22Rv1 (cell line): ENCODE measurements around the gene UBE2O.

Experiments
- H3K27ac ChIP-seq: fragments of 450-650 bp; 2 replicates; pipeline ENCODE4 v1.5.1; 2017
- ZFX ChIP-seq: fragments of 450-650 bp; IDR thresholded peaks from 2 replicates; pipeline ENCODE4 v1.6.1; 2017; ENCODE audit warnings: antibody characterized with exemption, borderline replicate concordance
- TF ChIP-seq, protein P1 (sequence below): fragments of 450-650 bp; IDR thresholded peaks from 2 replicates; pipeline ENCODE4 v1.5.1; 2017; ENCODE audit warnings: mild to moderate bottlenecking

The UBE2O gene

DNA sequence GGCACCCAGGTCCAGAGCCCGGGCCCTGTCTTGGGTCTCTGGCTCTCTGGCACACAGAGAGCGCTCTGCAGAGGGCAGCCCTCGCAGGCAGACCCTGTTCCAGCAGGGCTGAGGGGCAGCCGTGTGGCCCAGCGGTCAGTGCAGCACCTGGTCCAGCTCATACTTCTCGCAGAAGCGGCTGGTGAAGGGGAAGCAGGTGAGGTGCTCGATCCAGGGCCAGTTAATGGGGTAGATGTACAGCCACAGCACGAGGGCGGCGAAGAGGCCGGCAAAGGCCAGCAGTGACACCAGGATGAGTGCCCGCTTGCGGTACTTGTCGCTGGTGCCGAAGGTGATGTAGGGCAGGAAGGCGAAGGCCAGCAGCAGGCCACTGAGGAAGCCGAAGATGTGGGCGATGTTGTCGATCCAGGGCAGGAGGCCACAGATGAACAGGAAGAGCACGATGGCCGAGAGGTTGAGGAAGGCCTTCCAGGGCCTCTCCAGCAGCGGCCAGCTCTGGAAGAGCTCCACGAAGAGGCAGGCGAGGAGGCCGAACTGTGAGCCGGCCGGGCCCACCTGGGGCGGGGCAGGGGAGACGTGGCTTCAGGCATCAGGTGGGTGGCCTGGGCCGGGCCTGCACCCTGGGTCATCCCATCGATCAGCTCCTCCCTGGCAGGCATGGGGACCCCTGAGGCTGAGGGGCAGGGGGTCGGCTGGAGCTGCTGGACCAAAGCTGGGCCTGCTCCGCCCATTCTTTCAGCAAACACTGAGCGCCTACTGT, 18.7 kb upstream of the UBE2O start:
- no peak overlapping the region for H3K27ac ChIP-seq
- TF ChIP-seq ZFX = no peak
- TF ChIP-seq, protein P1, sequence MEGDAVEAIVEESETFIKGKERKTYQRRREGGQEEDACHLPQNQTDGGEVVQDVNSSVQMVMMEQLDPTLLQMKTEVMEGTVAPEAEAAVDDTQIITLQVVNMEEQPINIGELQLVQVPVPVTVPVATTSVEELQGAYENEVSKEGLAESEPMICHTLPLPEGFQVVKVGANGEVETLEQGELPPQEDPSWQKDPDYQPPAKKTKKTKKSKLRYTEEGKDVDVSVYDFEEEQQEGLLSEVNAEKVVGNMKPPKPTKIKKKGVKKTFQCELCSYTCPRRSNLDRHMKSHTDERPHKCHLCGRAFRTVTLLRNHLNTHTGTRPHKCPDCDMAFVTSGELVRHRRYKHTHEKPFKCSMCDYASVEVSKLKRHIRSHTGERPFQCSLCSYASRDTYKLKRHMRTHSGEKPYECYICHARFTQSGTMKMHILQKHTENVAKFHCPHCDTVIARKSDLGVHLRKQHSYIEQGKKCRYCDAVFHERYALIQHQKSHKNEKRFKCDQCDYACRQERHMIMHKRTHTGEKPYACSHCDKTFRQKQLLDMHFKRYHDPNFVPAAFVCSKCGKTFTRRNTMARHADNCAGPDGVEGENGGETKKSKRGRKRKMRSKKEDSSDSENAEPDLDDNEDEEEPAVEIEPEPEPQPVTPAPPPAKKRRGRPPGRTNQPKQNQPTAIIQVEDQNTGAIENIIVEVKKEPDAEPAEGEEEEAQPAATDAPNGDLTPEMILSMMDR = no peak

DNA sequence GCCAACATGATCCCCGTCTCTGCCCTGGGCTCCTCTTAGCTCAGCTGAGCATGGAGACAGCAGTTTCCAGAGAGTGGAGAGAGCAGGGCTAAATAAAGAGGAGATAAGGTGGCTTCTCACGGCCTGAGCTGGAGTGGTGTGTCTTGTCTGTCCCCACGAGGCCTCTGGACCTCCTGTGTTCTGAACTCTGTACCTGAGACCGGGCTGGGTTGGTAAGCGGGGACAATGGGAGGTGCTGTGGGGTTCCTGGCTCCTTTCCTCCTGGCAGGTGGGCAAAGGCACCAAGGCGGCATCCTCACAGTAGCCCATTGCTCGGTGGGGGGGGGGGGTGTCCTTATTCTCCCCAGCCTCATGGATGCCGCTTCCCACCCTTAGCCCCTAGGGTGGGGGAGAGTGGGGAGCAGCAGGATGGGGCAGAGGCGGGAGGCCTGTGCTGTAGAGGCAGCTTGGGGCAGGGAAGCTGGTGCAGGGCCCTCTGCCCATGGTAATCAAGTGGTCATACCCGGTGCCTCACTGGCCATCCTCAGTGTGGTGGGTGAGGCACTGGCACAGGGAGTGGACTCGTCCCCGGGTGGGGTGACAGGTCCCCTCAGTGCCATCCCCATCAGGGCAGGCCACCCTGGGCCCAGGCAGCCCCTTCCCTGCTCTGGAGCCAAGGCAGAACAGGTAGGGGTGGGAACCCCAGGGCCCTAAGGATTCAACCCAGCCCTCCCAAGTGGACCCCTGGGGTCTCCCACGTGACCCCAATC, 17.2 kb upstream of the UBE2O start:
- H3K27ac ChIP-seq = no peak overlapping the region
- TF ChIP-seq ZFX = no peak
- TF ChIP-seq, protein P1 = no peak

DNA sequence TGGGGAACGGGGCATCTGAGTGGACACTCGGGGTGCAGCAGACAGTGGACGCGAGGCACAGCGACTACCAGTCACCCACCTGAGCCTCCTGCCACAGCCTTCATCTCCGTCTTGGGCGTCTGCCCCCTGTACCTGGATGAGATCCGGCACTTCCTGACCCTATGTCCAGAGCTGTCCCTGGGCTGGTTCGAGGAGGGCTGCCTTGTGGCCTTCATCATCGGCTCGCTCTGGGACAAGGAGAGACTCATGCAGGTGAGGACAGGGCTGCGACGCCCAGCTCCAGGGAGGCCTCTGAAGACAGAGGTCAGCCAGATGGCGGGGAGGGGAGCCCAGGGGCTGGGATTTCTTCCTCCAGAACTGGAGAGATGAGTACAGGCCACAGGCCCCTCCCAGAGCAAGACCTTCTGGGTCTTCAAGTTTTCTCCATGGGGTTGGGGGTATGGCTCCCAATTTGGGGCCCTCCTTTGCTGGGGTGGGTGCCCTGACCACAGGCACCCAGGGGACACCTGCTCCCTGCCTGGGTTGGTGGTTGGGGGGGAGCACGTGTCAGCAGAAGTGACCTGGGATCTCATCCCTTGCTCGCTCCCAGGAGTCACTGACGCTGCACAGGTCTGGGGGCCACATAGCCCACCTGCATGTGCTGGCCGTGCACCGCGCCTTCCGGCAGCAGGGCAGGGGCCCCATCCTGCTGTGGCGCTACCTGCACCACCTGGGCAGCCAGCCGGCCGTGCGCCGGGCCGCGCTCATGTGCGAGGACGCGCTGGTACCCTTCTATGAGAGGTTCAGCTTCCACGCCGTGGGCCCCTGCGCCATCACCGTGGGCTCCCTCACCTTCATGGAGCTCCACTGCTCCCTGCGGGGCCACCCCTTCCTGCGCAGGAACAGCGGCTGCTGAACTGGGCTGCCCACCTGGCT, 16.4 kb upstream of the UBE2O start:
- no peak overlapping the region for H3K27ac ChIP-seq
- TF ChIP-seq, protein P1 = no peak
- TF ChIP-seq ZFX = no peak

DNA sequence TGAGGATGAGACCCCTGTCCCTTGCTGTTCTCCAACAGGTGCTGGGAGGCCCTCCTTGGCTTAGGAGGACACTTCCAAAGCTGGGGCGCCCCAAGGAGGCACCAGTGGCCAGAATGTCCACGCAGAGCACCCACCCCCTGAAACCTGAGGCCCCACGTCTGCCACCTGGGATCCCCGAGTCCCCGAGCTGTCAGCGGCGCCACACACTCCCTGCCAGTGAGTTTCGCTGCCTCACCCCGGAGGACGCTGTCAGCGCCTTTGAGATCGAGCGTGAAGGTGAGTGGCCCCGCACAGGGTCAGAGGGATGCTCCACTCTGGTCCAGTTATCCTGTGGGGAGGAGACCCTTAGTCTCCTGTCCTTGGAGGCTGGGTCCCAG, 15.7 kb upstream of the UBE2O start:
- no peak overlapping the region for H3K27ac ChIP-seq
- TF ChIP-seq, protein P1 = no peak
- TF ChIP-seq ZFX = no peak

DNA sequence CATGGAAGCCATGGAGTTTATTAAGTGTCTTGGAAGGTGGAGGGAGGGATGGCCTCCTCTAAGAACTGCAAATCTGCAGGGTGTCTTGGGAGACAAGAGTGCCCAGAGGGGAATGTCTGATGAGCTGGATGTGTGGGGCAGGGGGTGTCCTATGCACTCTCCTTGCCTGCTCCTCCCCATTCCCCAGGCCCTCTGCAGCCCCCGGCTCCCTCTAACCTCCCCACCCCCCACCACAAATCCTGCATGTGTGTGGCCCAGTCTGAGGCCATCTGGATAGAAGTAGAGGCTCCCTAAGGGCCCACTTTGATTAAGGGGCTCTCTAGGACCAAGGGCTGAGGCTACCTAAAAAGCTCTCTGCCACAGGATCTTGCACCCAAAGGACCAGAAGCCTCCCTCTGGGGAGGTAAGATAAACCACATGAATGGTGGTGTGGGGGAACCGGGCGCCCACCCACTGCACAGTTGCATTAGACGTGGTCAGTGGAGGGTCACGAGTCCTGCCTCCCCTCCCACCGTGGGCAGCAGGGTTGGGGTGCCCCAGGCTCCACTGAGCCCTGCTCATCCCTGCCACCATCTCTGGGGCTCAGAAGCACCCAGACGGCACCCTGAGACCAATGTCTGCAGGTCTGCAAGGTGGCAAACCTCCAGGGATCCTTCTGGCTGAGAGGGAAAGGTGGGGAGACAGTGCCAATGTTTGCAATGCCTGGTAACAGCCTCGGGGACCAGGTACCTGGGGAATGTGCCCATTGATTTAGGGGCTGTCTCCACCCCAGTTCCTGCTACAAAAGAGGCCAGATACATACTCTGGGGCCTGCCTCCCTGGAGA, 15.1 kb upstream of the UBE2O start:
- TF ChIP-seq, protein P1 = no peak
- no peak for TF ChIP-seq ZFX
- no peak overlapping the region for H3K27ac ChIP-seq

DNA sequence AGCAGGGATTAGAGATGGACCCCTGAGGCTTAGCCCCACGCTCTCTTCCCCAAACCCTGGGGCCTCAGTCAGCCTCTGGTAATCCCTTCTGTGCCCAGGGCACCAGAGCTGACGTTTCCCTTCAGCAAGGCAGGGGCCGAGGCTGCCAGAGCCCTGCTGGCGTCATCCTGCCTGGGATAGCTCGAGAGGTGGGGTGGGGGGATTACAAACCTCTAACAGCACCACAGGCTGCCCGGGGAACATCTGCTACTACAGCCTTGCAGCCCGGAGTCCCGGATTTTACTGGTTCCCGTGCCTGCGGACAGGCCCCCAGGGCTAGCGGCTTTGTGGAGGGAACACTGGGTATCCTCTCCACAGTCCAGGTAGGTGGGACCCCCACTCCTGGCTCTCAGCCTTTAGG, 14.4 kb upstream of the UBE2O start, which contains the start of gene AANAT:
Gene AANAT (plus strand): TSS at position 238 of the 400 bp plus-strand sequence. CDS start 1,144 bp downstream, outside the sequence.
- no peak within 1 kb of the TSS for H3K27ac ChIP-seq
- TF ChIP-seq, protein P1 = no peak
- no peak for TF ChIP-seq ZFX
